ENCODE data around the gene KRTAP3-2.

The KRTAP3-2 gene

DNA sequence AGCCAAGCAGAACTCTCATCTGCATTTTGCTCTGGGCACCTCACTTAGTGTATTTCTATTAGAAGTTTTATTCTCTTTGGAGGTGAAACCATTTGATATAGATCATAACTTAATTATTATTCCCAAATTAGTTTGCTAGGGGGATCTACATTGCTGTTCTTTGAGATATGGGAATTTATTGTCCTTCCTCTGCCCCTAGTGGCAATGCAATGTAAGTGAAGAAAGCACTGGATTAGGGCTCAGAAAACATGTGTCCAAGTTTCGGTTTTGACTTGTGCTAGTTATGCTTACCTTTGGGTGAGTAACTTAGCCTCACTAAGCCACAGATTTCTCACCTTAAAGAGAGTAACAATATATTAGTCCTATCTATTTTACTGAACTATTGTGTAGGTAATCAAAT lies 35.9 kb downstream of the KRTAP3-2 start:
- DNase-seq (ENCODE audit: low spot score): no peak

DNA sequence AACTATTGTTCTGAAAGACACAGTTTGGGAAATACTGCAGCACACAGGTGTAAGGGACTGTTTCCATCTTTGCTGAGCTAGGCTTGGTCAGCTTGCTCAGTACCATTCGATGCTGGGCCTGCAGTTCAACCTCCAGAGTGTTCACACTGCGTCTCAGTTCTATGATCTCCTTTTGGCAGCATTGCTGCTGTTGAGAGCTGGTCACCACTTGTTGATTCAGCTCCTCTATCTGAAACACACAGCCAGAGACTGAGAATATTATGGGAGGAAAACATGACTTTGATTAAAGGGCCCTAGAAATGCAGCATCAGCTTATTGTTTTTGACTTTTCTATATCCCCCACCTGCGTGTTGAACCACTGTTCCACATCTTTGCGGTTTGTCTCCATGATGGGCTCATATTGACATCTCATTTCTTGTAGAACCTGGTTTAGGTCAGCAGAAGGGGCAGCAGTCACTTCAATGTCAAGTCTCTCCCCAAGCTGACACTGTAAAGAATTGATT lies 37.6 kb downstream of the KRTAP3-2 start:
- no peak for DNase-seq (ENCODE audit: low spot score)

DNA sequence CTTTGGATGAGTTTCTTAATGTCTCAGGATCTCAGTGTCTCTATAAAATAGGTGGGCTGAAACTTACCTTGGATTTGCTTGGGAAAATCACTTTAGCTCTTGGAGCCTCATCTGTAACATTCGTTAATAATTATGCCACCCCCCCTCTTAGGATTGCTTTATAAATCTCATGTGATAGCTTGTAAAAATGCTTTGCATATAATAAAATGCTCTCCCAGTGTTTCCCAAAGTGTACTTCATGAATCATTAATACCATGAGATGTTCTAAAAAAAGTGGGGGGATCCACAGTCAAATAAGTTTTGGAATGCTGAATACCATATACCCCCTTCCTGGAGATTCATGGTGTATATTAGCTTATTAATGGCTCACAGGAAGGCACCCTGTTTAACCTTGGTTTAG lies 38.1 kb downstream of the KRTAP3-2 start:
- DNase-seq (ENCODE audit: low spot score): no peak

DNA sequence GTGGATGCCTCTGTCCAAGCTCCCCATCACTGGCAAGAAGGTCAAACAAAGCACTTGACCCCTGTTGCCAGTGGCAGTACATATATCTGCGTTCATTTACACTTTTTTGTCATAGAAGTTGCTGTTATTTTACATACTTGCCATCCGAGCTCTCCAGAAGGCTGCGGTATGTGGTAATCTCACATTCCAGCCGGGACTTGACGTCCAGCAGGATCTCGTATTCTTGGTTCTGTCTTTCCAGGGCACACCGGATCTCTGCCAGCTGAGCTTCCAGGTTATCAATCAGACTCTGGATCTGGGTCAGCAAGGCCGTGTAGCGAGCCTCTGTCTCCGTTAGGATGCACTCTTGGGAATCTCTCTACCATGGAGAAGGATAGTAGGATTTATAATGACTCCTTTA lies 39.6 kb downstream of the KRTAP3-2 start:
- no peak for DNase-seq (ENCODE audit: low spot score)

DNA sequence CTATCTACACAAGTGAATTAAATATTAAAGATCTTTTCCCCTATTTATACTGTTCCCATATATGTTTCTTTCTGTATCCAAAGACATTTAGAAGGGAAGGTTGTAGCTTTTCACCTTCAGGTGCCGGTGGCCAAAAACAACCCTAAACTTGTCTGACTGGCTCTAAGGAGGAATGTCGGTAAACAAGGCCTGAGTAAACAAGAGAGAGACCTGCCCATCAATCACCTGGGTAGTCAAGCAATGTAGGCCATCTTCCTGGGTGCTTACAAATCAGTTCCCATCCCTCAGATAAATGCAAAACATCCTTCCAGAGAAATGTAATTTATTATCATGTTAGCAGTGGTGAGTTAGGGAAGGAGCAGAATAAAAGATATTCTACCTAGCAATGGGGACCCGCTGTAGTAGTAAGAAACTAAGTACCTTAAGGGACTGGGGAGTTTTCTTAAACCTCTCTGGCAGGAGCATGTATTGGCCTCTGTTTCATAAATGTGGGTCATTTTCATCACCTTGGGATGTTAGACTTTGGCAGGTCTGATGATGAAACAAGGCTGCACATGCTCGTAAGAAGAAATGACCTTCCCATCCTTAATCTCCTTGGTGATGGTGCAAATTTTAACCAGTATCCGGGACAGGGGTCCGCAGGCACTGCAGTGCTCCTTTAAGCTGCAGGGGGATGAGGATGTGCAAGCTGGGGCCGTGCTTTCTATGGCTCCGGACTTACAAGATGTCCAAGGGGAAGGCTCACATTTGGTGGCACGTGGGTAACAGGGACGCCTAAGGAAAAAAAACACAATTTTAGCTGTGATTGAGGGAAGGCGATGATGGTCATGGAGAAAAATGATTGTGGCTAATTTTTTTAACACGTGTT lies 41.4 kb downstream of the KRTAP3-2 start:
- DNase-seq (ENCODE audit: low spot score): no peak

DNA sequence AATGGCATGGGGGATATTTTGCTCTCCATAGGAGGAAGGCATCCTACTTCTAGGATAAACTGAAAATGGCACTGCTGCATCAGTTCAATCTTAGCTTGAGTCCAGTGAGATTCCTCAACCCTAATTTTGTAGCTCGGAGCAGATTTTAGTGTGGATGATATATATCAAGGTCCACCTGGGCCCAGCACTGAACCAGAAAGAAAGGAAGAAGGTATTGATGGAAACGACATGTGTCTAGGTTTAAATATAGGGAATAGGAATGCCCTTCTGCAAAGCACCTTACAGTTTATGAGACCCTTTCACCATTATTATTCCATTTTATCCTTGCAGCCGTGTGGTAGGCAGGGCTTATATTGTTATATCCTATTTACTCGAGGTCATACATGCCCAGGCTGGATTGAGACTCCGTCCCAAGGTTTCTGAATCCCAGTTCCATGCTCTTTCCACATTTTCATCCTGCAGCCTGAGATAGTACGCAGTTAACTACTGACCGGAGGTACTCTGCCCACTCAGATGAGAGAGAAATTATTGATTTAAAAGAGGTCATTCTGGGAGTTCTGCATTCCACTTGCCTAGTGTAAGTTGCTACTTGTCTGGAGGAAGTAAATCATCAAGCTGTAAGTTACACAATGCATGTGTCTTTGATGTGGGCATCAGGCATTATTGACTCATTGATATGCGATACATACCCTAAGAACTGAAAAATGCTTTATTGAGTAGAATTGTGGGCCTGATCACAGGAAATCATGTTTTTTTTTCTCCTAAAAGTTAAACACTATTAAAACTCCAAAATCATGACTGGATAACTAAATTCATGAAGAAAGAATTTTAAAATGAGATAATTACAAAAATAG lies 43.1 kb downstream of the KRTAP3-2 start:
- no peak for DNase-seq (ENCODE audit: low spot score)

DNA sequence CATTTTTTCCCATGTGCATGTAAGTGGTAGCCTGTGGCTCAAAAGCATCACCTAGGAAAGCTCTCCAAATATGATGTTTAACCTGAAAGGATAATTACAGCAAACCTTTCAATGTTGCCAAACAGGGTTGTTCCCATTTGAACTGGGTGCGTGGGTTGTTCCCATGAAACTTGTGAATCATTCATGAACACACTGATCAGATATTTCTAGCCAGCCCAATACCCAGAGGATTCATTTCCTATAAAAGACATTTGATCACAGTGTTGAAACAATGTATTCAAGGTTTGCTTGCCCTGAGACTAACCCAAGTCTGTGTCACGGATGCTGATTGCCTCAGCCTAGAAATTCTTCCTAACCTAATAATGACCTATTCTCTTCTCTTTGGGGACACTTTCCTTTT lies 45.8 kb downstream of the KRTAP3-2 start:
- no peak for DNase-seq (ENCODE audit: low spot score)

DNA sequence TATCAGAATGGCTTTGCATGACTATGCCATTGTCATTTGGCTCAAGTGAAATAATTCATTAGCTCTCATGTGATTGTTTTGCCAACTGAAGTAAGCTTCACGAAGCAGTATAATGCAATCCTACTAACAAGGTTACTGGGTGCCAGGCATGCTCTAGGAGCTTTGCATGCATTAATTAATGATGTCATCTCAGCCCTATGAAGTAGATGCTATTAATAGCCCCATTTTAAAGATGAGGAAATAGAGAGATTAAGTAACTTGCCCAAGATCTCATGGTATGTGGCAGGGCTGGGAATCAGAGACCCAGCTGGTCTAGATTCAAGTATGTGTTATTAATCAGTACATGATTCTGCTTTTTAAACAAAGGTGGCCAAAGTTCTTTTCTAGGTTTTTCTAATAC lies 47.0 kb downstream of the KRTAP3-2 start:
- no peak for DNase-seq (ENCODE audit: low spot score)

DNA sequence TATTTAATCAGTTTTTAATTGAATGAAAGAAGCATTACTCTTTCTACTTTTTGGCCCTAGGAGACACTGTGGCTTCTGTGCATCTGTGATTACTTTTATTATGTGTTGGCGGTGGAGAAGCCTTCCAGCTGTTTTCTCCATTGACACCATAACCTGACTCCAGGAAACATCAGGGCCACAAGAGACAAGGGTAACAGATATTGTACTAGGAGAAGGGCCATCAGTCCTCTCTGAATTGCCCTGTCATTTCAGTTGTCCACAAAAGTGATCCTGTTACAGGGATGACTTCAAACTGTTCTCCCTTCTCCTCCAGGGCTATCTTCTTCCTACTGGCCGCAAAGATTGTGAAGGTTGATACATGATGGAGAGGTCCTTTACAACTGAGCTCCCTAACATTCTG lies 47.6 kb downstream of the KRTAP3-2 start:
- DNase-seq (ENCODE audit: low spot score): no peak

DNA sequence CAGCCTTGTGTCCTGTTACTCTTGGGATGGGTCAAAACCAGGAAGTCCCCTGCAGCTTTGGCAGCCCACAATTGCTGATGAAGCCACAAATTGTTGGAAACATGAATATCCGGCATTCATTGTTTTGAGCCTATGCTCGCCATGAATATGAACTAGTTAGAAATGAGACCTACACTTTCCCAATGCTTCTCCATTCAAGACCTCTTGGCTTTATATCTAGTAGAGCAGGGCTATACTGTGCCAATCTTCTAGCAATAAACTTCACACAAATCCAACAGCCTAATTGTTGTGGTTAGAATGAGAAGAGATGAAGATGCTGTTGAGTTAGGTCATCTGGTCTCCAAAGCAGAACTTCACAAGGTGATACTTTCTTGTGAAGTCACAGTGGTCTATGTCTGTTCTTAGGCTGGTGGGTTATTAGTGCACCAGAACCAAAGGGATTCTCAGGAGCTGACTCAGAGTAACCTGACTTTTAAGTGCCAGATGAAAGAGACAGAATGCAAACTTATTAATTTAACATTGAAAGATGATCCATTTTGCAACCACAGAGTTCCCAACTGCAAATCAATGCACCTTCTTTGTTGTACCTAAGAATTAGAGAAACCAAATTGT lies 48.6 kb downstream of the KRTAP3-2 start:
- no peak for DNase-seq (ENCODE audit: low spot score)

DNA sequence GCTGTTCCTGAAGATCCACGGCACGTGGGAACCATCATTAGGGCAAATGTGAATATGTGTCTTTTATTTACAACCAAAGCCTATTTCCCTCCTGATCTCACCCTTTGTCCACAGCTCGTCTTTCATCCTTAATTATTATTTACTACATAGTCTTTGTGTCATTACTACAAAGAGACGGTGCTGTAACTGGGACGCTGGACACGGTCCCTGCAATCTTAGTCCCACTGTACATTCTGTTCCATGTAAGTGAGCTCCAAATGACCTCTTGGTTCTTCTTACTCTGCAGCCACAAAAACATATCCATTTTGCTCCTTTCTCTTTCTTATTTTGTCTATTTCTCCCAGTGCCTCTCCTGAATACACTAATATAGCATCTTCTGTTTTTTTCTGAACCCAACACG lies 49.5 kb downstream of the KRTAP3-2 start:
- DNase-seq (ENCODE audit: low spot score): no peak

DNA sequence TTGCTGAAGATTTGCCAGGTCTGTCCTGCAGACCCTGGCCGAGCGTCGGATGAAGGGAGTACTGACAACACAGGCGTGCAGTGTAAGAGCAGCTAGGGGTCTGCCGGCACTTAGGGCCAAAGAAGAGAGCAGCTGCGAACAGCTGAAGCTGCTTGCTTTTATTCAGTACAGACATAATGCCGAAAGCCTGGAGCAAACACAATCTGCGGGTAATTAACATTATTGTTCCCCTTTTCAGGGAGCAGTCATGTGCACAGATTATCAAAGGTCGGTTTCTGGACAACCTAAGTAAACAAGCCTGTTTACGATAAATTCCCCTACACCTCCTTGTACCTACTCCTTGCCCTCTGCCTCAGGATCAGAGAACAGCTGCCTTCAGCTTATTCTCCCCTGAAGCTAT lies 50.3 kb downstream of the KRTAP3-2 start:
- DNase-seq (ENCODE audit: low spot score): no peak
